Measurements from ENCODE around the gene UNC5B.

The UNC5B gene

DNA sequence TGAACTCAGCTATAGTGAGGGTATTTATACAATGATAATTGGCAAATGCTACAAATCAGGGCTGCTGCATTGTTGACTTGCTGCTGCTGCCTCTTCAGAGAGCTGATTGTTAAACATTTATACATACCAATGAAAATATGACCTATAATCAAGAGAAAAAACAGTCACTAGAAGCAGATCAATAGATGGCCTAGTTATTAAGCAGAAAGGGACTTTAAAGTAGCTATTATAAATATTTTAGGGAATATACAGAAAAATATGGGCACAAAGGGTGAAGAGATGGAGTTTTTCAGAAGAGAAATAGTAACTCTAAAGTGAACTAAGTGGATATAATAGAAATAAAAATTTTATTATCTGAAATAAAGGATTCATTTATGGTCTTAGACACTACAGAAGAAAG, 14.4 kb upstream of the UNC5B start:
- no peak overlapping the region for H3K9ac ChIP-seq
- no peaks in the 10 kb centered on the region for H3K27me3 ChIP-seq (ENCODE audit: control insufficient read depth, insufficient read depth, low read length)
- H3K4me3 ChIP-seq (ENCODE audit: low read depth, low read length), result no peak overlapping the region
- H2AFZ ChIP-seq, result no peak overlapping the region
- H3K36me3 ChIP-seq (ENCODE audit: control insufficient read depth, insufficient read depth, low read length), result no peaks in the 10 kb centered on the region
- TF ChIP-seq, protein P1, sequence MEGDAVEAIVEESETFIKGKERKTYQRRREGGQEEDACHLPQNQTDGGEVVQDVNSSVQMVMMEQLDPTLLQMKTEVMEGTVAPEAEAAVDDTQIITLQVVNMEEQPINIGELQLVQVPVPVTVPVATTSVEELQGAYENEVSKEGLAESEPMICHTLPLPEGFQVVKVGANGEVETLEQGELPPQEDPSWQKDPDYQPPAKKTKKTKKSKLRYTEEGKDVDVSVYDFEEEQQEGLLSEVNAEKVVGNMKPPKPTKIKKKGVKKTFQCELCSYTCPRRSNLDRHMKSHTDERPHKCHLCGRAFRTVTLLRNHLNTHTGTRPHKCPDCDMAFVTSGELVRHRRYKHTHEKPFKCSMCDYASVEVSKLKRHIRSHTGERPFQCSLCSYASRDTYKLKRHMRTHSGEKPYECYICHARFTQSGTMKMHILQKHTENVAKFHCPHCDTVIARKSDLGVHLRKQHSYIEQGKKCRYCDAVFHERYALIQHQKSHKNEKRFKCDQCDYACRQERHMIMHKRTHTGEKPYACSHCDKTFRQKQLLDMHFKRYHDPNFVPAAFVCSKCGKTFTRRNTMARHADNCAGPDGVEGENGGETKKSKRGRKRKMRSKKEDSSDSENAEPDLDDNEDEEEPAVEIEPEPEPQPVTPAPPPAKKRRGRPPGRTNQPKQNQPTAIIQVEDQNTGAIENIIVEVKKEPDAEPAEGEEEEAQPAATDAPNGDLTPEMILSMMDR (IDR thresholded peaks at IDR 0.05), result no peak
- H3K79me2 ChIP-seq, result no peaks in the 10 kb centered on the region
- H3K4me1 ChIP-seq, result no peaks in the 10 kb centered on the region
- no peaks in the 10 kb centered on the region for H3K9me3 ChIP-seq (ENCODE audit: control insufficient read depth, low read length)
- H3K4me2 ChIP-seq (ENCODE audit: low read length), result no peak overlapping the region
- H3K27ac ChIP-seq, result no peak overlapping the region

DNA sequence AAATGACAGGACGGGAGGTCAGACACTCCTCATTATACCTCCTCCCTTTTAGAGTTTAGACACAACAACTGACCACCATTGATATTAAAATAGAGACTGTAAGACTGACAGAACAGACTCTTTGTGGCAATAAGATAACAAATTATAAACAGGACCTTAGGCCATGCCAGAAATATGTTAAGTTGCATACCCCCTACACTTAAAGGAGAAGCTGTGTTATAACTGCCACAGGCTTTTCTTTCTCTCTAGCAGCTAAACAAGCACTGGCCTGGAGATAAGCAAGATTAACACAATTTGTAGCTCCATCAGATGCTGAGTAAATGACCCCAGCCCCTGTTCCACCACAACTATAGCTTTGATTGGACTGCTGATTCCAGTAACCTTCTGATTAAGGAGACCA, 10.5 kb upstream of the UNC5B start:
- no peak overlapping the region for H3K27ac ChIP-seq
- H3K9ac ChIP-seq, result no peak overlapping the region
- H3K4me3 ChIP-seq (ENCODE audit: low read depth, low read length), result no peak overlapping the region
- H3K27me3 ChIP-seq (ENCODE audit: control insufficient read depth, insufficient read depth, low read length), result no peaks in the 10 kb centered on the region
- H3K36me3 ChIP-seq (ENCODE audit: control insufficient read depth, insufficient read depth, low read length), result no peaks in the 10 kb centered on the region
- H3K9me3 ChIP-seq (ENCODE audit: control insufficient read depth, low read length), result no peaks in the 10 kb centered on the region
- TF ChIP-seq, protein P1 (IDR thresholded peaks at IDR 0.05), result no peak
- H2AFZ ChIP-seq, result no peak overlapping the region
- no peak overlapping the region for H3K4me2 ChIP-seq (ENCODE audit: low read length)
- H3K4me1 ChIP-seq, result no peaks in the 10 kb centered on the region
- H3K79me2 ChIP-seq, result no peaks in the 10 kb centered on the region

DNA sequence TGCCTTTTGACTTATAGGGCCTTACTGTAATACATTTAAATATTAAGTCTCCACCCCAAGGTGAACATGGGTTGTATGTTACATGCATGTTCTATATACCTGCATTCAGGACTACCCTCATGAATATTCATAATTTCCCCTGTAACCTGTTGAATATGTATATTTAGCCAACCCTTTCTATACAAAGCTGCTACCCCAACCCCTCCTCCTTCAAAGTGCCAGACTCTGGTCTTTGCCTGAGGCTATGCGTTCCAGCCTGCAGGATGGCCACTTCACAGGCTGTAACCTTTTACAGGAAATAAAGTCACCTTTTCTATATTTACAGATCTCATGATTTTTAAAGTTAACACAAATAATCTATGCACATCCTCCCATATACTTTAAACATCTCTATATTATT, 10.1 kb upstream of the UNC5B start:
- no peaks in the 10 kb centered on the region for H3K36me3 ChIP-seq (ENCODE audit: control insufficient read depth, insufficient read depth, low read length)
- no peaks in the 10 kb centered on the region for H3K9me3 ChIP-seq (ENCODE audit: control insufficient read depth, low read length)
- H3K9ac ChIP-seq, result no peak overlapping the region
- H2AFZ ChIP-seq, result no peak overlapping the region
- H3K79me2 ChIP-seq, result no peaks in the 10 kb centered on the region
- H3K4me2 ChIP-seq (ENCODE audit: low read length), result no peak overlapping the region
- no peaks in the 10 kb centered on the region for H3K4me1 ChIP-seq
- H3K27me3 ChIP-seq (ENCODE audit: control insufficient read depth, insufficient read depth, low read length), result no peaks in the 10 kb centered on the region
- no peak overlapping the region for H3K4me3 ChIP-seq (ENCODE audit: low read depth, low read length)
- TF ChIP-seq, protein P1 (IDR thresholded peaks at IDR 0.05), result no peak
- H3K27ac ChIP-seq, result no peak overlapping the region

DNA sequence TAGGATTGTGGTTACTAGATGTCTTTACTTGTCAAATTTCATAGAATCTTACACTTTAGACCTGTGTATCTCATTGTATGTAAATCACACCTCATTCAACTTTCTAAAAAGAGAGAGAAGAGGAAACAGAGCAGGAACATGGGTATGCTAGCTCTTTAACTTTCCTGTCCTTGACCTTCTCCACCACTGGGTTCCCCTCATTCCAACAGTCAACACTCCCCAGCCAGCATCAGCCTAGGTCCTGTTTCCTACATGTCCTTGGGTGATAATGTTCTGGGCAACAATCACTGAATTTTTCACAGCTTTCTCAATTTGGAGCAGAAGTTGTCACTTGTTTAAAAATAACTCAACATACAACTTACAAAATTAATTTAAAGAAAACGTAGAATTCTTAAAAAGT, 9.2 kb upstream of the UNC5B start:
- Histone ChIP-seq H3K4me2 (ENCODE audit: low read length) (no peak overlapping the region), H3K4me1 (no peaks in the 10 kb centered on the region), H3K9ac (no peak overlapping the region), H3K79me2 (no peaks in the 10 kb centered on the region), H3K27me3 (ENCODE audit: control insufficient read depth, insufficient read depth, low read length) (no peaks in the 10 kb centered on the region), H3K27ac (no peak overlapping the region), H3K36me3 (ENCODE audit: control insufficient read depth, insufficient read depth, low read length) (no peaks in the 10 kb centered on the region), H2AFZ (no peak overlapping the region), H3K9me3 (ENCODE audit: control insufficient read depth, low read length) (no peaks in the 10 kb centered on the region), H3K4me3 (ENCODE audit: low read depth, low read length) (no peak overlapping the region)
- TF ChIP-seq, protein P1 (IDR thresholded peaks at IDR 0.05), result no peak

DNA sequence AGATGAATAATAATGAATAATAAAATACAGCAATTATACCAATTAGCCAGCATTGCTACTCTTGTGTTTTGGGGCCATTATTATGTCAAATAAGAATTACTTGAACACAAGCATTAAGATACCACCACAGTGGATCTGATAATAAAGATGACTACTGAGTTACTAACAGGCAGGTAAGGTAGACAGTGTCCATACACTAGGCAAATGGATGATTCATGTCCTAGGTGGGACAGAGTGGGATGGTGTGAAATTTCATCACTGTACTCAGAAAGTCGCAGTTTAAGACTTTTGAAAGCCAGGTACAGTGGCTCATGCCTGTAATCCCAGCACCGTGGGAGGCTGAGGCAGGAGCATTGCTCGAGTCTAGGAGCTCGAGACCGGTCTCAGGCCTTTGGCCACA, 8.7 kb upstream of the UNC5B start:
- Histone ChIP-seq H3K9me3 (ENCODE audit: control insufficient read depth, low read length) (no peaks in the 10 kb centered on the region), H2AFZ (no peak overlapping the region), H3K27ac (no peak overlapping the region), H3K4me3 (ENCODE audit: low read depth, low read length) (no peak overlapping the region), H3K4me2 (ENCODE audit: low read length) (no peak overlapping the region), H3K4me1 (no peaks in the 10 kb centered on the region), H3K36me3 (ENCODE audit: control insufficient read depth, insufficient read depth, low read length) (no peaks in the 10 kb centered on the region), H3K9ac (no peak overlapping the region), H3K27me3 (ENCODE audit: control insufficient read depth, insufficient read depth, low read length) (no peaks in the 10 kb centered on the region), H3K79me2 (no peaks in the 10 kb centered on the region)
- TF ChIP-seq, protein P1 (IDR thresholded peaks at IDR 0.05), result no peak
